GM18511 (cell line): ENCODE measurements around the gene GLIS1.

Experiments used
- ATAC-seq: cut with Tn5 transposase; IDR thresholded peaks from one replicate; pipeline ENCODE4 v1.9.1; 2021; ENCODE audit warnings: mild to moderate bottlenecking, moderate library complexity; ENCODE audit not compliant: unreplicated experiment

The GLIS1 gene

GRCh38 chr1:53696051-53696450 lies 42.9 kb downstream of the GLIS1 start:
- no peak for ATAC-seq

- ATAC-seq = no peak
These were observed 43.8 kb downstream of the GLIS1 start for GRCh38 chr1:53695116-53695515.

GRCh38 chr1:53694718-53695091 lies 44.3 kb downstream of the GLIS1 start:
- ATAC-seq = no peak

- ATAC-seq = no peak
These were observed 44.9 kb downstream of the GLIS1 start for GRCh38 chr1:53693773-53694717.

- no peak for ATAC-seq
These were observed 45.6 kb downstream of the GLIS1 start for GRCh38 chr1:53693339-53693738.

GRCh38 chr1:53691326-53691725 lies 47.6 kb downstream of the GLIS1 start:
- ATAC-seq = no peak

- ATAC-seq = no peak
These were observed 48.6 kb downstream of the GLIS1 start for GRCh38 chr1:53690411-53690810.

- no peak for ATAC-seq
These were observed 49.1 kb downstream of the GLIS1 start for GRCh38 chr1:53689736-53690326.

- no peak for ATAC-seq
These were observed 49.7 kb downstream of the GLIS1 start for GRCh38 chr1:53689223-53689622.

GRCh38 chr1:53688381-53689102 lies 50.4 kb downstream of the GLIS1 start:
- ATAC-seq = no peak

GRCh38 chr1:53687901-53688300 lies 51.1 kb downstream of the GLIS1 start:
- ATAC-seq = no peak

- no peak for ATAC-seq
These were observed 51.5 kb downstream of the GLIS1 start for GRCh38 chr1:53687426-53687825.

- no peak for ATAC-seq
These were observed 52.0 kb downstream of the GLIS1 start for GRCh38 chr1:53686965-53687267.

GRCh38 chr1:53686091-53686964 lies 52.6 kb downstream of the GLIS1 start:
- ATAC-seq = no peak

GRCh38 chr1:53685272-53686051 lies 53.5 kb downstream of the GLIS1 start:
- ATAC-seq = no peak

GRCh38 chr1:53684741-53685140 lies 54.2 kb downstream of the GLIS1 start:
- ATAC-seq = no peak

GRCh38 chr1:53683986-53684740 lies 54.8 kb downstream of the GLIS1 start:
- ATAC-seq = no peak

- ATAC-seq = no peak
These were observed 56.1 kb downstream of the GLIS1 start for GRCh38 chr1:53682881-53683280.

GRCh38 chr1:53681977-53682685 lies 56.8 kb downstream of the GLIS1 start:
- no peak for ATAC-seq
